Upper lobe of right lung (tissue), 1 donor: ENCODE data around the gene ENTPD8. TPM values are rescaled to one million over a fixed set of nuclear protein-coding genes. Genes with fewer than 3 reads are reported as not detected.
A peak's percentile ranks its signal among the peaks of the same experiment; 100 is the strongest.

Experiments used
- ATAC-seq: fragments of 200-7000 bp; cut with Tn5 transposase; one replicate; pipeline ENCODE4 v1.9.1; 2020; ENCODE audit warnings: mild to moderate bottlenecking, moderate library complexity
- DNase-seq: peaks from one replicate; pipeline ENCODE4 v3.0.0-alpha.2; 2020
- H3K27ac ChIP-seq: fragments of 200-600 bp; one replicate; pipeline ENCODE4 v1.8.0; 2022
- H3K27me3 ChIP-seq: fragments of 200-600 bp; one replicate; pipeline ENCODE4 v1.8.0; 2022; ENCODE audit warnings: mild to moderate bottlenecking
- H3K36me3 ChIP-seq: fragments of 200-600 bp; one replicate; pipeline ENCODE4 v1.8.0; 2022
- H3K4me1 ChIP-seq: fragments of 200-600 bp; one replicate; pipeline ENCODE4 v1.8.0; 2022
- H3K4me3 ChIP-seq: fragments of 200-600 bp; one replicate; pipeline ENCODE4 v1.8.0; 2022; ENCODE audit warnings: mild to moderate bottlenecking
- H3K9me3 ChIP-seq: fragments of 200-600 bp; one replicate; pipeline ENCODE4 v1.8.0; 2022
- intact Hi-C: fragments of 100-400 bp; cut with DNase I; formaldehyde crosslinking; loops from one replicate; pipeline ENCODE4 v1.11.0; 2022
- total RNA-seq: library from RNA; stranded (reverse); fragmentation: NEBNext Ultra II Directional; extraction: Animal tissue kit (Norgen Biotek cat#: 25700); gene quantifications from one replicate; pipeline ENCODE4 v1.2.1, GENCODE V29; 2021
- TF ChIP-seq, protein P1 (sequence below): fragments of 200-600 bp; IDR thresholded peaks from one replicate; pipeline ENCODE4 v1.8.0; 2022; ENCODE audit warnings: antibody characterized with exemption
- donor health status: DM: no; HTN: yes; CAD: no; lungs with severe emphysema.

The ENTPD8 gene
- total RNA-seq, 1 donor from 2014 or later, result not detected

GRCh38 chr9:137430723-137431415 is 10.3 kb downstream of the ENTPD8 start:
- no peak overlapping the region for H3K4me3 ChIP-seq
- intact Hi-C loops, result no loop called here
- no peaks in the 10 kb centered on the region for H3K4me1 ChIP-seq
- DNase-seq (peak; percentile 59), ATAC-seq (no peak)
- no peaks in the 10 kb centered on the region for H3K36me3 ChIP-seq
- TF ChIP-seq, protein P1, sequence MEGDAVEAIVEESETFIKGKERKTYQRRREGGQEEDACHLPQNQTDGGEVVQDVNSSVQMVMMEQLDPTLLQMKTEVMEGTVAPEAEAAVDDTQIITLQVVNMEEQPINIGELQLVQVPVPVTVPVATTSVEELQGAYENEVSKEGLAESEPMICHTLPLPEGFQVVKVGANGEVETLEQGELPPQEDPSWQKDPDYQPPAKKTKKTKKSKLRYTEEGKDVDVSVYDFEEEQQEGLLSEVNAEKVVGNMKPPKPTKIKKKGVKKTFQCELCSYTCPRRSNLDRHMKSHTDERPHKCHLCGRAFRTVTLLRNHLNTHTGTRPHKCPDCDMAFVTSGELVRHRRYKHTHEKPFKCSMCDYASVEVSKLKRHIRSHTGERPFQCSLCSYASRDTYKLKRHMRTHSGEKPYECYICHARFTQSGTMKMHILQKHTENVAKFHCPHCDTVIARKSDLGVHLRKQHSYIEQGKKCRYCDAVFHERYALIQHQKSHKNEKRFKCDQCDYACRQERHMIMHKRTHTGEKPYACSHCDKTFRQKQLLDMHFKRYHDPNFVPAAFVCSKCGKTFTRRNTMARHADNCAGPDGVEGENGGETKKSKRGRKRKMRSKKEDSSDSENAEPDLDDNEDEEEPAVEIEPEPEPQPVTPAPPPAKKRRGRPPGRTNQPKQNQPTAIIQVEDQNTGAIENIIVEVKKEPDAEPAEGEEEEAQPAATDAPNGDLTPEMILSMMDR, result no peak
- H3K9me3 ChIP-seq, result no peaks in the 10 kb centered on the region
- H3K27ac ChIP-seq, result no peak overlapping the region
- no peaks in the 10 kb centered on the region for H3K27me3 ChIP-seq

DNA sequence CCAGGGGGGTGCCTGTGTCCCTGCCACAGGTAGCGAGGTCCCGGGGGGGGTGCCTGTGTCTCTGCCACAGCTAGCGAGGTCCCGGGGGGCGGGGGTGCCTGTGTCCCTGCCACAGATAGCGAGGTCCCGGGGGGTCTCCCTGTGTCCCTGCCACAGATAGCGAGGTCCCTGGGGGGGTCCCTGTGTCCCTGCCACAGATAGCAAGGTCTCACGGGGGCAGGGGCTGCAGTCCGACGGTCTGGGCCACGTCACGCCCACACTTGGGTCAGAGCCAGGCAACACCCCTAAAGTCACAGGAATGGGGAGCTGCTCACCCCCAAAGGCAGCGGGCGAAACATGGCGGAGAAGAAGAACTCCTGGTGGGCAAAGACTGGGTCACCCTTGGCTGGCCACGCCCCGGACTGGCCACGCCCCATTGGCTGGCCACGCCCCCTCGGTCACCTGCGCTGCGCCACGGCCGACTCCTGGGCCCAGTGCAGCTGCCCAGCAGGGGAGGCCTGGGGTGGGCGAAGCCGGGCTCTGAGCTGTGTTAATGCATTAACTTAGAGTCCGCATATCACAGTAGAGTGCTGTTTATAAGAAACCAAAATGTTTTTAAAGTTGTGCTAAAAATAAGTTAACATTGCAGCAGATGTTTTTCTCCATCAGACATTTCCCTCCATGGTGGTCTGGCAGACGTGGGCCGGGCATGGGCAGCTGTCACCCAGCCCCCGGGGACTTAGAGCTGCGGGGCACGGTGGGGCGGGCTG is 11.0 kb downstream of the ENTPD8 start:
- ATAC-seq, result no peak
- no peak overlapping the region for H3K4me3 ChIP-seq
- no peaks in the 10 kb centered on the region for H3K4me1 ChIP-seq
- no peaks in the 10 kb centered on the region for H3K36me3 ChIP-seq
- H3K27ac ChIP-seq, result no peak overlapping the region
- DNase-seq, result peak; percentile 60
- no peaks in the 10 kb centered on the region for H3K27me3 ChIP-seq
- no peaks in the 10 kb centered on the region for H3K9me3 ChIP-seq
- intact Hi-C loops, result no loop called here
- TF ChIP-seq, protein P1, result no peak

- ATAC-seq (no peak), DNase-seq (no peak)
- intact Hi-C loops, result no loop called here
- H3K4me3 ChIP-seq, result no peak overlapping the region
- no peaks in the 10 kb centered on the region for H3K27me3 ChIP-seq
- H3K4me1 ChIP-seq, result no peaks in the 10 kb centered on the region
- H3K27ac ChIP-seq, result no peak overlapping the region
- H3K36me3 ChIP-seq, result no peaks in the 10 kb centered on the region
- no peaks in the 10 kb centered on the region for H3K9me3 ChIP-seq
- TF ChIP-seq, protein P1, result no peak
These were observed 11.6 kb downstream of the ENTPD8 start for GRCh38 chr9:137429546-137429890.

DNA sequence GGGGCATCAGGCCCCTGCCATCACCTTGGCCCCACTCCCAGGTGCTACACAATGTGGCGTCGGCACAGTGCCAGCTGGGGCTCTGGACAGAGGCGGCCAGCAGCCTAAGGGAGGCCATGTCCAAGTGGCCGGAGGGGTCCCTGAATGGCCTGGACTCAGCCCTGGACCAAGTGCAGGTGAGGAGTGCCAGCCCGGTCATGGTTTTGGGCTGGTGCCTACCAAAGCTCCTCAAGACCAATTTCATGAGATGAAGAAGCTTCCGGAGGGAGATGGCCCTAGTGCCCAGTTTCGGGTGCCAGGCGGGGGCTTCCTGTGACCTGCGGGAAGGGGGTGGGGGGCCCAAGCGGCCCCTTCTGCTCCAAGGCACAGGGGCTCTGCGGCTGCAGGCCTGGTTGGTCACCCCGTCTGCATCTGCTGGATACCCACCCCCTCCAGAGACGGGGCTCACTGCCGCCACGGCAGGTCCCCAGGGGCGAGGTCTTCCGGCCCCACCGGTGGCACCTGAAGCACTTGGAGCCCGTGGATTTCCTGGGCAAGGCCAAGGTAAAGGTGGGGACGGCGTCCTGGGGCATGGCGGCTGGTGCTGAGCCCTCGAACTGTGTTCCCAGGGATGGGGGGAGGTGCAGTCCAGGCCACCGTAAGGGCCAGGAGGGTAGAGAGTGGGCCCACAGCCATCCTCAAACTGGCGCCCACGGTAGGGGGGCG is 12.2 kb downstream of the ENTPD8 start:
- TF ChIP-seq, protein P1, result no peak
- H3K9me3 ChIP-seq, result no peaks in the 10 kb centered on the region
- H3K27ac ChIP-seq, result no peak overlapping the region
- no peaks in the 10 kb centered on the region for H3K36me3 ChIP-seq
- no peaks in the 10 kb centered on the region for H3K4me1 ChIP-seq
- no peak for ATAC-seq
- H3K27me3 ChIP-seq, result no peaks in the 10 kb centered on the region
- intact Hi-C loops, result no loop called here
- peak; percentile 63 for DNase-seq
- H3K4me3 ChIP-seq, result no peak overlapping the region

- TF ChIP-seq, protein P1, result no peak
- Histone ChIP-seq H3K27ac (no peak overlapping the region), H3K27me3 (no peaks in the 10 kb centered on the region), H3K9me3 (no peaks in the 10 kb centered on the region), H3K4me3 (no peak overlapping the region), H3K36me3 (no peaks in the 10 kb centered on the region), H3K4me1 (no peaks in the 10 kb centered on the region)
- ATAC-seq (no peak), DNase-seq (peak; percentile 58)
- intact Hi-C loops, result no loop called here
These were observed 12.9 kb downstream of the ENTPD8 start for GRCh38 chr9:137428311-137428630.
